ENCODE results near the gene SPDEF. TPM values are rescaled to one million over a fixed set of nuclear protein-coding genes. Genes with fewer than 3 reads are reported as not detected.

The SPDEF gene
- total and polyA plus RNA-seq, 7 donors: 0.71 to 101 (median 67.4) TPM; not detected in 3

- Histone ChIP-seq H3K4me1 (no peaks in the 10 kb centered on the region), H3K9me3 (peaks cover 0 to 6% (median under 1%) of the 10 kb centered on the region in 4 donors), H3K36me3 (no peaks in the 10 kb centered on the region), H3K27me3 (no peaks in the 10 kb centered on the region), H3K4me3 (no peak overlapping the region), H3K27ac (no peak overlapping the region)
- TF ChIP-seq POLR2A (IDR thresholded peaks at IDR 0.05): no peak
- TF ChIP-seq CTCF (IDR thresholded peaks at IDR 0.05): no peak
- no peak for TF ChIP-seq EP300 (IDR thresholded peaks at IDR 0.05)
- TF ChIP-seq POLR2AphosphoS5 (IDR thresholded peaks at IDR 0.05): no peak
- intact Hi-C loops (cut with DNase I): no loop called here
- DNase-seq: no peak
- 79 to 84% methylated on average over 10 of the region's 10 CpGs for WGBS, 2 donors
These were observed 58.7 kb downstream of the SPDEF start for GRCh38 chr6:34497411-34497810.

GRCh38 chr6:34496103-34496685 lies 59.9 kb downstream of the SPDEF start:
- TF ChIP-seq CTCF (IDR thresholded peaks at IDR 0.05) (no peak), POLR2AphosphoS5 (IDR thresholded peaks at IDR 0.05) (no peak), POLR2A (IDR thresholded peaks at IDR 0.05) (no peak), EP300 (IDR thresholded peaks at IDR 0.05) (no peak)
- DNase-seq: no peak
- H3K9me3 ChIP-seq: peaks cover 0 to 6% (median under 1%) of the 10 kb centered on the region in 4 donors
- peaks cover 0 to 3% (median 1%) of the 10 kb centered on the region in 4 donors for H3K4me1 ChIP-seq
- no peaks in the 10 kb centered on the region for H3K27me3 ChIP-seq
- H3K4me3 ChIP-seq: no peak overlapping the region
- H3K27ac ChIP-seq: no peak overlapping the region
- intact Hi-C loops (cut with DNase I): no loop called here
- H3K36me3 ChIP-seq: no peaks in the 10 kb centered on the region
- 67 to 81% methylated on average over 9 of the region's 9 CpGs for WGBS, 2 donors

GRCh38 chr6:34494973-34495372 lies 61.2 kb downstream of the SPDEF start:
- intact Hi-C loops (cut with DNase I): no loop called here
- TF ChIP-seq CTCF (IDR thresholded peaks at IDR 0.05) (no peak), EP300 (IDR thresholded peaks at IDR 0.05) (no peak)
- DNase-seq: no peak

GRCh38 chr6:34493344-34493743 lies 62.8 kb downstream of the SPDEF start:
- TF ChIP-seq CTCF (IDR thresholded peaks at IDR 0.05): no peak
- TF ChIP-seq POLR2A (IDR thresholded peaks at IDR 0.05): no peak
- no peak for TF ChIP-seq POLR2AphosphoS5 (IDR thresholded peaks at IDR 0.05)
- no peak for TF ChIP-seq EP300 (IDR thresholded peaks at IDR 0.05)
- Histone ChIP-seq H3K27ac (no peak overlapping the region), H3K9me3 (no peaks in the 10 kb centered on the region), H3K4me3 (no peak overlapping the region), H3K4me1 (peaks cover 0 to 10% (median 4%) of the 10 kb centered on the region in 4 donors), H3K27me3 (no peaks in the 10 kb centered on the region), H3K36me3 (no peaks in the 10 kb centered on the region)
- WGBS, 2 donors: 69 to 79% methylated on average over 4 of the region's 4 CpGs
- intact Hi-C loops (cut with DNase I): no loop called here
- DNase-seq: no peak

More at GRCh38 chr6:34494973-34495372, 61.2 kb downstream of the SPDEF start:
- Histone ChIP-seq H3K4me1 (peaks cover 0 to 10% (median 4%) of the 10 kb centered on the region in 4 donors), H3K4me3 (no peak overlapping the region), H3K9me3 (no peaks in the 10 kb centered on the region), H3K27me3 (no peaks in the 10 kb centered on the region), H3K36me3 (no peaks in the 10 kb centered on the region), H3K27ac (no peak overlapping the region)
- 92 to 93% methylated on average over 3 of the region's 3 CpGs for WGBS, 2 donors

- peak overlapping the region in 3 of 4 donors; percentile 5 to 27 (median 21) for H3K4me3 ChIP-seq
- intact Hi-C loops (cut with DNase I): no loop called here
- no peaks in the 10 kb centered on the region for H3K27me3 ChIP-seq
- H3K9me3 ChIP-seq: no peaks in the 10 kb centered on the region
- no peak for DNase-seq
- 49 to 71% methylated on average over 10 of the region's 10 CpGs for WGBS, 2 donors
- H3K36me3 ChIP-seq: no peaks in the 10 kb centered on the region
- peaks cover 0 to 10% (median 4%) of the 10 kb centered on the region in 4 donors for H3K4me1 ChIP-seq
- TF ChIP-seq CTCF (IDR thresholded peaks at IDR 0.05) (no peak), POLR2AphosphoS5 (IDR thresholded peaks at IDR 0.05) (no peak), POLR2A (IDR thresholded peaks at IDR 0.05) (no peak), EP300 (IDR thresholded peaks at IDR 0.05) (no peak)
- H3K27ac ChIP-seq: peak overlapping the region in 3 of 4 donors; percentile 6 to 60 (median 57)
These were observed 65.1 kb downstream of the SPDEF start for GRCh38 chr6:34491091-34491430.

Measured in sigmoid colon (tissue), 7 donors.